NCI-H510A (cell line): ENCODE data around the gene TMCC3.
"Not testable (repeated sequence)": the region's sequence is repeated elsewhere in the genome, so short reads cannot be mapped to it uniquely, and the experiment has no call there.

Experiments used
- DNase-seq: peaks from one replicate; lab custom pipeline; 2025; lab: John Stamatoyannopoulos, UW

Gene TMCC3

GRCh38 chr12:94633401-94633800 is 17.0 kb downstream of the TMCC3 start:
- DNase-seq: no peak

GRCh38 chr12:94631058-94631457 is 19.3 kb downstream of the TMCC3 start:
- no peak for DNase-seq

- DNase-seq: no peak
These were observed 21.4 kb downstream of the TMCC3 start for GRCh38 chr12:94628819-94629472.

- no peak for DNase-seq
These were observed 22.0 kb downstream of the TMCC3 start for GRCh38 chr12:94628369-94628768.

GRCh38 chr12:94625531-94625930 is 24.8 kb downstream of the TMCC3 start:
- no peak for DNase-seq

- DNase-seq: no peak
These were observed 27.0 kb downstream of the TMCC3 start for GRCh38 chr12:94623161-94623920.

GRCh38 chr12:94622475-94622874 is 27.9 kb downstream of the TMCC3 start:
- DNase-seq: no peak

GRCh38 chr12:94621662-94622359 is 28.5 kb downstream of the TMCC3 start:
- DNase-seq: no peak

- DNase-seq: no peak
These were observed 29.7 kb downstream of the TMCC3 start for GRCh38 chr12:94620621-94621020.

GRCh38 chr12:94618995-94619695 is 31.2 kb downstream of the TMCC3 start:
- DNase-seq: no peak

- no peak for DNase-seq
These were observed 33.3 kb downstream of the TMCC3 start for GRCh38 chr12:94617101-94617500.

- DNase-seq: no peak
These were observed 34.1 kb downstream of the TMCC3 start for GRCh38 chr12:94616203-94616729.

GRCh38 chr12:94615260-94616181 is 34.8 kb downstream of the TMCC3 start:
- no peak for DNase-seq

GRCh38 chr12:94614288-94614721 is 36.1 kb downstream of the TMCC3 start:
- DNase-seq: no peak

- DNase-seq: peak; percentile 38
These were observed 40.4 kb downstream of the TMCC3 start for GRCh38 chr12:94609917-94610443.

GRCh38 chr12:94606810-94607209 is 43.5 kb downstream of the TMCC3 start:
- DNase-seq: not testable (repeated sequence)

GRCh38 chr12:94604366-94604698 is 46.0 kb downstream of the TMCC3 start:
- DNase-seq: no peak

GRCh38 chr12:94603434-94604365 is 46.7 kb downstream of the TMCC3 start:
- DNase-seq: no peak

- no peak for DNase-seq
These were observed 48.3 kb downstream of the TMCC3 start for GRCh38 chr12:94602024-94602423.

- DNase-seq: not testable (repeated sequence)
These were observed 49.0 kb downstream of the TMCC3 start for GRCh38 chr12:94601307-94601706.
